Measurements from ENCODE around the gene LTBP2.

Gene LTBP2

DNA sequence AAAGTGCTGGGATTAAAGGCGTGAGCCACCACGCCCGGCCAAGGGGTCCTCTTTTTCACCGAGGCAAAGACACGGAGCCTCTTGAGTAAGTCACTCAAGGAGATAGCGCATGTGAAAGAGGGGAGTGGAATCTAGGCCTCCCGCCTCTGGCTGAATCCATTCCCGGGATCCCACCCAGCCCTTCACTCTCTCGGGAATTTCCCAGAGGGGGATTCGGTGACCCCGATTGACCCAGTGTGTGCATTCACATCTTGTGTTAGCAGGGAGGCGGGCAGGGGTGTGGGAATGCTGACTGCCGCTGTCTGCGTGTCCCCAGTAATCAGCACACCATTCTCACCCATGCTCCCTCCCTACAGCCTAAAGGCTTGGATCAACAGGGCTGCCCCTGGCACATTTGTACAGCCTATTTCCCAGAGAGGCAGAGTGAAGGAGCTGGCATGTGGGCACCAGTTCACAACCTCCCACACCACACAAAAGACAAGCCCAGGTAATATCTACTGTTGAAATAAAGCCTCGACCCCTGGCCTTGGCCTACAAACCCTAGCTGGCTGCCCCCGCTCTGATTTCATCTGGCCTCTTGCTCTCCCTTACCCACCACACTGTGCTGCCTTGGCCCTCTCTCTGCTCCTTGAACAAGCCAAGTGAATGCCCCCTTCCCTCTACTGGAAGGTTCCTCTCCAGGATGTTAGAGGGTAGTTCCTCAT lies 1.3 kb upstream of the LTBP2 start:
- DNase-seq (ENCODE audit: low read depth in 3 of 3): no peak

DNA sequence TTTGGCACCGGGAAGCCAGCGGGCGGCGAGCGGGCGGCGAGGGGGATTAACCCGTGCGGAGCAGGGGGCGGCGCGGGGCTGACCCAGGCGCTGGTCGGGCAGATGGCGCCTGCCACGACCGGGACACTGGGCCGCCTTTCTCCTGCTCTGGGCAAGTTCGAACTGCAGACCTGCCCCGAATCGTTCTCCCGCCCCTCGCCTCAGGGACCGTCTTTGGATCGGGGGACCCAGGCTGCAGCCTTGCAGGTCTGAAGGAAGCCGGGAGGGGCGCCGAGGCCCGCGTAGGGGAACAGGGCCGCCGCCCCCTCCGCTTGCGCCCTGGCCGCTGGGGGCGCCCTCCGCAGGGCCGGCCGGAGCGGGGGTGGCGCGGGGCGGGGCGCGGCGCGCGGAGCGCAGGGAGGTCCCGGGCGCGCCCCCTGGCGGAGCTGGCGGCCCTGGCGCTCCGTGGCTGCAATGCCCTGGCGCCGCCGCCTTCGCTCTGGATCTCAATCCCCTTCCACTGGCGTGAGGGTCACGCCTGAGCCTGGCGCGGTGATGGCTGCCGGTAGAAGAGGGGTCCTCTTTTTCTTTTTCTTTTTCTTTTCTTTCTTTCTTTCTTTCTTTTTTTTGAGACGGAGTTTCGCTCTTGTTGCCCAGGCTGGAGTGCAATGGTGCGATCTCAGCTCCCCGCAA lies 449 bp upstream of the LTBP2 start:
- peak; percentile 53 to 78 (median 68) for DNase-seq (ENCODE audit: low read depth in 3 of 3)

GRCh38 chr14:74610866-74611649 lies 979 bp downstream of the LTBP2 start:
- DNase-seq (ENCODE audit: low read depth in 3 of 3): no peak

DNA sequence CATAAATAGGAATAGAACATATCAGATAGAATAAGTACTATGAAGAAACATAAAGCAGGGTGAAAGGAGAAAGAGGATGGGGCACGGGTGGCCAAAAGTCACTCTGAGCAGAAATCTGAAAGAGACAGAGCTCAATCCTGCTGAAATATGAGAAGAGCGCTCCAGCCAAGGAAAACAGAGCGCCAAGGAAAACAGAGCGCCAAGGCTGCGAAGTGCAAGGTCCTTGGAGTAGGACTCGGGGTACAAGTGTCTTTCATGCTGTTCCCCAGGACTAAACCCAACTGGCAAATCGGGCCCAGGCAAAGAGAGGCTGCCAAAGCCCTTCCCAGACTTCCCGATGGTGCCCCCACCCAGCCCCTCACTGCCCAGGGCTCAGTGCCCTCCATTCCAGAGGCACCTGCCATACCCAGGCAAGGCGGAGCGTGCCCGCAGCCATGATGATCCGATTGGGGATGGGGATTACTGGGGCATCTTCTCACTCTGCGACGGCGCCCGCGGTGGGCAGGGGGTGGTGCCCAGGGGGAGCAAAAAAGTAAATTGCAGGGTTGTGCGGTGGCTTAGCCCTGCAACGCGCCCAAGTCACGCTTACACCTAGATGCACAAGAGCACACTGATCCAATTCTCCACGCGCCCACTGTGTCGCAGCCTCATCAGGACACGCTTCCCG lies 1.7 kb downstream of the LTBP2 start:
- no peak for DNase-seq (ENCODE audit: low read depth in 3 of 3)

GRCh38 chr14:74609721-74610120 lies 2.3 kb downstream of the LTBP2 start:
- DNase-seq (ENCODE audit: low read depth in 3 of 3): no peak

GRCh38 chr14:74608959-74609611 lies 3.0 kb downstream of the LTBP2 start:
- DNase-seq (ENCODE audit: low read depth in 3 of 3): peak; percentile 76 to 86 (median 82)

GRCh38 chr14:74606727-74607126 lies 5.3 kb downstream of the LTBP2 start:
- no peak for DNase-seq (ENCODE audit: low read depth in 3 of 3)

DNA sequence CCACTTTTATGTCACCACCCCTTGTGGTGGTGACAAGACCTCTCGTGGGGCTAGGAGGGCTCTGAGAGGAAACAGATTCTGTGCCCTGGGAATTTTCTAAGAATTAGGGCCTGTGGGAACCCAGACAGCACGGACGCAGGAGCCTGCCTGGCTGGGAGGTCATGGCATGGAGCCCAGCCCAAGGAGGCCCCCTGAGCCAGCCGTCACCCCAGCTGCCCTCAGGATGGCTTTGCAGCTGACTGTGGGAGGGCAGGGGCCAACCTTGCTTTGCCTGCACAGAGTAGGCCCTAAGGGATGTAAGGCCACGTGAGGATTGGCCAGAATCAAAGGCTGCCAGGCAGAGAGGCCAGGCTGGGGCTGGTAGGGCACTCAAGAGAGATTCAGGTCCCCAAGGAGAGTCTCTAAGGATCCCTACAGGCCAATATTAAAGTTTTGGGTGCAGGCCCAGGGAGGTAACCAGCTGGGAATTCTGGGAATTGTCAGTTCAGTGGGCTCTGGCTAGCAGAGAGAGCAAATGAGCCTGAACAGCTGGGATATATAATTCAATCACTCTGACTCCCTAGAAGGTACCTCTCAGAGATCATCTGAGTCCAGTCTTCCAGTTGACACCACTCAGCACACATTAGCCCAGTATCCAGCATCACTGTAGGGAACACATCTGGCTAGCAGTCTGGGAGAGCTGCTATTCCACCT lies 6.4 kb downstream of the LTBP2 start:
- DNase-seq (ENCODE audit: low read depth in 3 of 3): no peak

GRCh38 chr14:74604911-74605310 lies 7.1 kb downstream of the LTBP2 start:
- no peak for DNase-seq (ENCODE audit: low read depth in 3 of 3)

GRCh38 chr14:74604157-74604556 lies 7.9 kb downstream of the LTBP2 start:
- no peak for DNase-seq (ENCODE audit: low read depth in 3 of 3)

DNA sequence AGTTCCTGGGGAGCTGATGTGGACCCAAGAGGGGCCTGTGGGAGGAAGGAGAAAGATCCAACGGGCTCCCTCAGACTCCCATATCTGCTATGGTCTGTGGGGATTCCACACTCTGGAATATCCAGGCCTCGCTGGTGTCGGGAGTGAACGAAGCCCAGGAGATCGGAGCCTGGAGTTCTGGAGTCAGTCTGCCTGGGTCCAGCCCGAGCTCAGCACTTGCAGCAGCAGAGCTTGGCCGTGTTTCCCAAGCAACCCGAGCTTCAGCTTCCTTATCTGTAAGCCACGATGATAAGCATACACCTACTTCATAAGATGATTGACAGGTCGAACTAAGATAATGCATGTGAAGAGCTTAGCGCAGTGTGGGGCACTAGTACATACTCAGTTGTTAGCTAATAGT lies 10.1 kb downstream of the LTBP2 start:
- no peak for DNase-seq (ENCODE audit: low read depth in 3 of 3)

DNA sequence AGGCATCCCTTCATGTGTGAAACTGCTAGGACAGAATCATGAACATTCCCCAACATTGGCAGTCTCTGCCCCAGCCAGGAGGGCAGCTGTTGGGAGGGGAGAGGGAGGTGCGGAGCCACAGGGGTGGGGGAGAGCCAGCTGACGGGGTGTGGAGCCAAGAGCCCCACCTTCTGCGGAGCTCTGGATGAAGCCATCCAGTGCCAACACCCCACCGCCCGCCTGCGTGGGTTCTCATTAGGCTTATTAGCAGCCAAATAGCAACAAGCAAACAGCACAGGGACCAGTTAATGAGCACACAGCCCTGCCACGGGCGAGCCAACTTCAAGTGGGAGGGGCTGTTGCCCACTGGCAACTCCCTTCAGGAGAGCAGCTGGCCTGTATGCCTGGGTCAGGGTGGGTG lies 12.1 kb downstream of the LTBP2 start:
- no peak for DNase-seq (ENCODE audit: low read depth in 3 of 3)

DNA sequence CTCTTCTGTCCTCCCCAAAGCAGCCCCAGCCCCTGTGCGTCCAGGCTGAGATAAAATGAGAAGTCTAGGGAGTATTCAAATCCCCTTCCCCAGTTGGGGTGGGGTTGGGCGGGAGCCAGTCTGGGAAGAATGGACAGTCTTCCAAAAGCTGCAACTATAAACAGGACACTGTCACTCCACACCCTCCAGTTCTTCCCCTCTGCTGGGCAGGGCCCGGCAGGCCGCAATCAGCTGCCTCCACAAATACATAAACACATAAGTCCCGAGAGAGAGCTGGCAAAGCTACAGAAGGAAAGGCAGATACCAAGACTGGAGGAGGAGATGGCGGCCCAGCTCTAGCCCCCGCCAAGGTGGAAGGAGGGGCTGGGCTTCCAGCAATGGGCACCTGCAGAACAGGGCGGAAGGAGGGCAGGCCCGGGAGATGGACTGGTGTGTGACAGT lies 12.7 kb downstream of the LTBP2 start:
- DNase-seq (ENCODE audit: low read depth in 3 of 3): no peak

DNA sequence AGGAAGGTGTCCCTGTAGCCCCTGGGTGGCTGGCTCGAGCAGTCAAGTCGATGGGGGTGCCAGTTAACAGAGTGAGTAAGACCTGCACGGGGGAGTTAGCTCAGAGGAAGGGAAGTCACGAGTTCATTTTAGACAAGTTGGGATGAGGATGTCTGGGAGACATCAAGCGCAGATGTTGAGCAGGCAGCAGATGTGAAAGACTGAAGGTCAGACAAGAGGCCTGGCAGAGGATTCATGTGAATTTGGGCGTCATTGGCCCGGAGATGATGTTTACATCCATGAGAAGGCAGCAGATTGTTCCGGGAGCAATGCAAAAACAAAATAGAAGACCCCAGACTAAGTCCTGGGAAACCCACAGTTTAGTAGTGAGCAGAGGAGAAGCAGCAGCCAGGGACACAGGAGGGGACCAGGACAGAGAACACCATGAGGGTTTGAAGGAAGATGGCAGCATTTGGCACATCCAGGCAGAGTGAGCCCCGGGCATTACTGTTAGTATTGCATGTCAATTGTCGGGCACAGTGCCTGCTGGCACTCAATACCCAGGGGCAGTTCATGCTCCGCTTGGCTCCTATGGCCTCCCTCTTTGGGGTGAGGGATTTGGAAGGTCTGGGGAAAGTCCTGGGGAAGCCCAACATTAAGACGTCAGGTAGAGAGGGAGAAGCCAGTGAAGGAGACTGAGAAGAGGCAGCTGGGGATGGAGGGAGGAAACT lies 15.1 kb downstream of the LTBP2 start:
- DNase-seq (ENCODE audit: low read depth in 3 of 3): no peak

DNA sequence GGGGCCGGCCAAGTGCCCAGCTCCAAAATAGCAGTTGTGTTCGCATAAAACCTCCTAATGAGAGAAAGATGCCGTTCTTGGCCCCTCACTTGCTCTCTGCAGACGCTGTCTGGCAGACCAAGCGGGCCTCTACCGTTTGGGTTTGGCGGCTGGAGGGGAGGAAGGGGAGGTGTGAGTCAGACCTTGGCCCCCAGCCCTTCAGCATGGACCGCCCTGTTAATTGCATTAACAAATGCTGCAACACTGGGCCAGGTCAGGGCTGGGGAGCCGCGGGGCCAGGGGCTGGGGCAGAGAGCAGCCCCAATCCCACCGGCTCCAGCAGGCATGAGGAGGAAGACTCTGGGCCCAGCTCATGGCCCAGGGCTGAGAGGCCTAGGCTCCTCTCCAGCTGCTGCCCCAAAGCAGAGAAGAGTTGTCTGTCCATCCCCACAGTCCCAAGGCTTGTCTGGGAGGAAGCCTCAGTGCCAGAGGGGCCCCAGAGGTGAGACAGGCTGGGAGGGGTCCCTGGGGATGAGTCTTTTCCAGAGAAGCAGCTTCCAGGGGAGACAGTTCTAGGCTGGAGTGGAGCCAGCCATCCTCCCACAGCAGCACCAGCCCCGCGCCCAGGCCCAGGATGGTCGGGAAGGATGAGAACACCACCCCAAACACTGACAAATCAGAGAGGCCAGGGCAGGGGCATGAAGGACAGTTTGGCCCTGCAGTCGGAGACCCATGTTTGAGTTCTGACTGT lies 16.9 kb downstream of the LTBP2 start:
- DNase-seq (ENCODE audit: low read depth in 3 of 3): no peak

DNA sequence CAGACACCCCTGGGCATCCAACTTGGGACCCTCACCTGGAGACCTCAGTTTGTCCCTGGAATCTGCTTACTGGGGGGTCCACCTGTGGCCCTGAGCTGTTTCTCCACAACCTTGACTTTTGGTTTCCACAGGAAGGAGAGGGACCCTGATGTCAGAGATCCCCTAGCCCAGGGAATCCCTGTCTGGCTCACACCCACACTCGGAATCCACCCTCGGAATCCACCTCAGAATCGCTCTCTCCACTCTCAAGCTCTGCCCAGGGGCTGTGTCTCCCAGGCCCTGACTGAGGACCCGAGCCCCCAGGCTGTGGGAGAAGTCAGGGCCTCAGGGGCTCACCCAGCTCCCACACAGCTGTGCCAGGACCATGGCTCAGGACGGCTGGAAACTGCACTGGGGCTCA lies 17.4 kb downstream of the LTBP2 start:
- DNase-seq (ENCODE audit: low read depth in 3 of 3): no peak

GRCh38 chr14:74594029-74594428 lies 18.0 kb downstream of the LTBP2 start:
- DNase-seq (ENCODE audit: low read depth in 3 of 3): no peak

- no peak for DNase-seq (ENCODE audit: low read depth in 3 of 3)
Observed at GRCh38 chr14:74593241-74593953, 18.6 kb downstream of the LTBP2 start.
